ENCODE results near the gene PTGER4.
"Not testable (repeated sequence)": the region's sequence is repeated elsewhere in the genome, so short reads cannot be mapped to it uniquely, and the experiment has no call there.

Gene PTGER4

DNA sequence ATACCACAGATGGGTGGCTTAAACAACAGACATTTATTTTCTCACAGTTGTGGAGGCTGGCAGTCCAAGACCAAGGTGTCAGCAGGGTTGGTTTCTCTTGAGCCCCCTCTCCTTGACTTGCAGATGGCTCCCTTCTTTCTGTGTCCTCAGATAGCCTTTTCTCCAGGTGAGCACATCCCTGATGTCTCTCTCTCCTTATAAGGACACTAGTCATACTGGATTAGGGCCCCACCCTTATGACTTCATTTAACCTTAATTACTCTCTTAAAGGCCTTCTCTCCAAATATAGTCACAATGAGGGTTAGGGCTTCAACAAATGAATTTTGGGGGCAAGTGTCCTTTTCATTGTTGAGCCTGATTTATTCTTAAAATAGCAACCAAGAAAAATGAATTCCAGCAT, 14.7 kb downstream of the PTGER4 start:
- no peak for DNase-seq

DNA sequence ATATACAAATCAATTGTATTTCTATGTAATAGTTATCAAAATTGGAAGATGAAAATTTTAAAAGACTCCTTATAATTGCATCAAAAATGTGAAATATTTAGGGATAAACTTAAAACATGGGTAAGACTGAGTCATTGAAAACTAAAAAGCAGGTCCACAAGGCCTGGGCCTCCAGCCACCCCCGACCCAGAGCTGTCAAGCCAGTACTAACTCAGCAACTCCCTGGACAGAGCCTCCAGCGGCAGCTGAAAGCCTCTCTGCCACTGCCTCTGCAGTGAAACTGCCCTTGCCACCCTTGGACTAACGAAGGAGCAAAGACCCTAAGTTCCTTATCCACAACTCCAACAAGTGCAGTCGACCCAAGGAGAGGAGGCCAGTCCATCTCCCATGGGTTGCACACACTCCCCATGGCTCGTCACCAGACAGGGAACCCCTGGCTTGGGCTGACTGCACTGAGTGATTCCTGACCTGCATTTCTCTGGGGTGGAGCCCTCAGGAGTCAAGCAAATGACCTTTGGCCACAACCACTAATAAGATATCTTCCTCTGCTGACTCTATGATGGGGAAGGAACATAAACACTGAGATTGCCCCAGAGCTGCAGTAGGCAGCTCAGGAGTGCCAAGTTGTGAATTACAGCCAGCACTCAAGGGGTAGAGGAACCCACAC, 20.5 kb downstream of the PTGER4 start:
- no peak for DNase-seq

GRCh38 chr5:40702027-40702426, 22.3 kb downstream of the PTGER4 start:
- DNase-seq = not testable (repeated sequence)

GRCh38 chr5:40705484-40705883, 25.8 kb downstream of the PTGER4 start:
- not testable (repeated sequence) for DNase-seq

GRCh38 chr5:40710575-40710974, 30.9 kb downstream of the PTGER4 start:
- not testable (repeated sequence) for DNase-seq

DNA sequence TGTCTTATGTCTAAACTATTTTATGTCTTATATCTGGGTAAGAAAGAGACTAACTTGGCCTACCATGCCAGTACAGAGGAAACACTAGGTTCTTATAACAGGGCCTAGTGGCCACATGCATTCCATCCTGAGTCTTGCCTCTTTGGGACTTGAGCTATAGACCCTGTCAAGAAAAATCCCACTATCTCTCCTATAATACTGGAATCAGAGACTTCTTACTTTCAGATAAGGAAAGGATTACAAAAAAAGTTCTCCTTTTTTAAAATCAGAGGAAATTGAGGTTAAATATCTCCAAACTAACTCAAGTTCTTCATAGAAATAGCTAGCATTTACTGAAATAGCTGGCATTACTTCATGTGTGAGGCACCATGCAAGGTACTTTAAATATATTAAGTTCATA, 34.3 kb downstream of the PTGER4 start:
- DNase-seq = no peak

DNA sequence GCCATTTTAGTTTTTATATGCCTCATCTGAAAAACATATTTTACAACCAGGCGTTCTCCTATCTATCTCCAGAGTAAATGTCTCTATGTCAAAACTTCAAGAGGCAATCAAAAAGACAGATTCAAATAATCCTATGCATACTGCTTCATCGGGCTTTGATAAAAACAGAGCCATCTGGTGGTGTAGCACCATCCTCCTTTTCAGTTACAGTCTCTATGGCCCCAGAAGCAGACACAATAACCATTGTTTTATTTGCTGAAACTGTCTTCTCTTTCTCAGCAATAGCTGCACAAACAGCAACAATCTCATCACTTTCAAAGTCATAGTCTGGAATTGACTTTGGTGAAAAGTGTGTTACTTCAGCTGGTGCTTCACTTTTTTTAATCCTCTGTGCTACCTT, 36.3 kb downstream of the PTGER4 start:
- DNase-seq = no peak

- DNase-seq = no peak
These were observed 36.9 kb downstream of the PTGER4 start for GRCh38 chr5:40716590-40716989.

GRCh38 chr5:40717281-40717680, 37.6 kb downstream of the PTGER4 start:
- DNase-seq = no peak

DNA sequence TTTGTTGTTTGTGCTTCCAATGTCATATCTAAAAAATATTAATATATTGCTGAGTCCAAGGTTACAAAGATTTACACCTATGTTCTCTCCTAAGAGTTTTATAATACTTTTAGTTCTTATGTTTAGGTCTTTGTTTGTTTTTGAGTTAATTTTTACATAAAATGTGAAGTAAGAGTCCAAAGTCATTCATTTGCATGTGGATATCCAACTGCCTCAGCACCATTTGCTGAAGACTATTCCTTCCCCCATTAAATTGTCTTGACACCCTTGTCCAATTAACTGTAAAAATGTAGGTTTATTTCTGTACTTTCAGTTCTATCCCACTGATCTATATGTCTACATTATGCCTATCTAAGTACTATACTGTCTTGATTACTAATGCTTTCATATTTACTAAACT, 40.4 kb downstream of the PTGER4 start:
- DNase-seq = no peak

- DNase-seq = not testable (repeated sequence)
These were observed 42.8 kb downstream of the PTGER4 start for GRCh38 chr5:40722497-40722911.

DNA sequence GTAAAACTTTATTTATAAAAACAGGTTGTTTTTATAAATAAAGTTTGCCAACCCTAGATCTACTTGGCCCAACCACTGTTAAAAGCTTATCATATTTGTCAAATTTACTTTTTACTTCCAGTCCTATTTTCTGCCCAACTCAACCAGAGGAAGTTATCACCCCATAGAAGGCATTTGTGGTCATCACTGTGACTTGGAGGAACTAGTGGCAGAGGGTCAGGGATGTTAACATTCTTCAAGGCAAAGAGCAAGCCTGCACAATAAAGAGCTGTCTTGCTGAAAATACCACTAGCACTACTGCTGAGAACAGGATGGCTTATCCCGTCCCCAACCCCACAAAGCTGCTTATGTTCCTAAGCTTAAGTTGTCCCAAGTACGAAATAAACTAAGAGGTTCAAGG, 53.7 kb downstream of the PTGER4 start:
- DNase-seq = no peak

DNA sequence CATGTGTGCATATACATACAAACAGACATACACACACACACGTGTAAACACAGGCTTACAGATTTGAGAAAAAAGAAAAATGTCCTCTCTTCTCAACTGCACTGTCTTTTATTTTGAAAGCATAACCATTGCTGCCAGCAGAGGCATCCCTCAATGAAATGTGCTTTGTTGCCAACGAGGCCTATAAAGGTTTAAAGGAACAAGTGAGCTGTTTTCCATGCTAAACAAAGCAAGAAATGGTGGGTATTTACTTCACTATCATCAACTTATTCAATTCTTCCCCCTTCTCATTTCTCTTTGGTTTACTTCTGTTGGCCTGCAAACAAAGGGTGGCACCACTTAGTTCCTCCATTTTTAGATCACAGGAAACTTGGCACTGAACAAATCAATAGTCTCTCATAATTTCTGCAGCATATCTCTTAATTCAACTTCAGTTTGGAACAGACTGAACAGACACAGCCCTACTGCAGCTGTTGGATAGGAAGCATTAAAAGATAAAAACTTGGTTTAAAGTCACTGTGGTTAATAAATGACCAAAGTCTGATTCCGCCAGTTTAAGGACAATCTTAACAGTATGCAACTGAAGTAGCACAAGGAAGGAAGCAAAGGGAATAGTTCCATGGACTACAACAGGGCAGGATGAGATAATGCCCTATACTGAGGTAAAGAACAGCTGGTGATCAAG, 54.3 kb downstream of the PTGER4 start:
- no peak for DNase-seq

DNA sequence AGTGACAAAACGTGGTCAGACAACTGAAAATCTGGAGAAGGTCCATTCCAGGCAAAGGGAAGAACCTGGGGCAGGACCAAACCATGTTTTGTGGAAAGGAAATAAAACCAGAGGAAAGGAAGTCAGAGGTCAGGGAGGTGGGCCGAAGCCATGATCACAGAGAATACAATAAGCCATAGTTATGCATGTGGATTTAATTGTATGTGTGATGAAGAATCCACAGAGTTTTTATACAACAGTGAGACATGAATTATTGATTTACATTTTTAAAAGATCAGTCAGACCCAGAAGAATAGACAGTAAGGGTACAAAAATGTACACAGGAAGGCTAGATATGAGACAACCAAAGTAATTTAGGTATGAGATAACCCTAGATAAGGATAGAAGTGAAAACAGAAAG, 55.3 kb downstream of the PTGER4 start:
- DNase-seq = no peak

DNA sequence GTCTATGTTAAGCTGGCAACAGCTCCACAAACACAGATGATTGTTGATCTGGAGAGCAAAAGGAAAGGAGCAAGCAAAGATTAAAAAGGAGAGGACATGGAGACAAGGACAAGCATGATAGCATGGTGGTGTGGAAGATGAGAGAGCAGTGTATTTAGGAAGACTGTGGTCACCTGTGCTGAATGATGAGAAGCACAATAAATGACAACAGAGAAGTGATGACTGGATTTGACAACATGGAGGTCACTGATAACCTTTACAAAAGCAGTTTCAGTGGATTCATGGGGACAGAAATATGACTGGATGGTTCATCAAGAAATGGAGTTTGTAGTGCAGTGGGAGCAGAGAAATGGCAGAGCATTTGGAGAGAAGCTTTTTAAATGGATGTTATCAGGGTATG, 55.9 kb downstream of the PTGER4 start:
- no peak for DNase-seq

DNA sequence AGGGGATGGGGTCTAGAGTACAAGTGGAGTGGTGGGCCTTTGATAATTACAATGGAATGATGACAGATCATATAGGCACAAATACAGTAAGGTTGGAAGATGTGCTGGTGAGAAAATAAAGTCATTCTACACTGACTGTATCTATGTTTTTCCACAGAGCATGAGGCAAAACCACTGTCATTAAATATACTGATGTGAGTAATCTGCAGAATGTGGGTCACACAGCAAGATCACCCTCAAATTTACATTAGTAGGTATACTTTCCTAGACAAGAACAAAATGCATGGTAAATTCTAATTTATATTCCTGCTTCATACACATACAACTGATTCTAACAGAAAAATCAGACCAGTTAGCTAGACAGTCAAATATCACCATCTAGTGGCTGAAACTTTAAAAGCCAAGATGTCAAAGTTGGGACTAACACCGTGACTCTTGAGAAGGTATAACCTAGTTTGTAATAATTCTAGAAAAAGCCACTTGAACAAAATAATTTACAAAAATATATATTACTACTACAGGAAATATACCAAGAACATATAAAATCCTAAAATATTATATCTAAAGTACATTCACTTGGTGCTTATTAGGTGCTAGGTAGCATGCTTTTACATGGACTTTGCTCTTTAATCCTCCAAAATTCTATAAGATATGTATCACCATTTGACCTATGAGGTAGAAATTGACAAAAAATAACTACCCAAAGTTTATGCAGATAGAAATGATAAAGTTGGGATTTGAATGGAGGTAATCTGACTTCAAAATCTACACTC, 56.6 kb downstream of the PTGER4 start:
- DNase-seq = no peak

- DNase-seq = no peak
These were observed 58.8 kb downstream of the PTGER4 start for GRCh38 chr5:40738502-40738901.
